CD4-positive, alpha-beta T cell treated with Interleukin-21 for 1 hour (primary cell): ENCODE measurements around the gene NRG3.

ENCODE experiments used
- DNase-seq: peaks from one replicate; pipeline ENCODE4 v3.0.0-alpha.2; 2020

The NRG3 gene

GRCh38 chr10:81885491-81885890 is 10.5 kb downstream of the NRG3 start:
- DNase-seq = no peak

DNA sequence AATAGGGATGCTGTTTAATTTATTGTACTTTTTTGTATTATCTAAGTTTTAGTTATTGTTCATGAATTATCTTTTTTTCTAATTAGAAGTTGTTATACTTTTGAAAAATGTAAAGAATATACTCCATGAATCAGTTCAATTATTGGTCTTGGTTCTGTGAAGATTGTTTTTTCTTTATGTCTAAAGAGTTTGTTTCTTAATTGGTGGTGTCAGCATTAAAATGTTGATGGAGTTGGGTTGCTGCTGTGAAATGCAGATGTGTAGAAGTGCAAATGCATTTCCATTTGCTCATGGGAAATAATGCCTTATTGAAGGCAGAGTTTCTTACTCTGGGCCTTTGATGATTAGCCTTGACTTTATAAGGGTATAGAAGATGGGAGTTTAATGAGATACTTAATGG is 11.9 kb downstream of the NRG3 start:
- DNase-seq = no peak

GRCh38 chr10:81889181-81889769 is 14.3 kb downstream of the NRG3 start:
- no peak for DNase-seq

GRCh38 chr10:81894616-81895015 is 19.6 kb downstream of the NRG3 start:
- no peak for DNase-seq

DNA sequence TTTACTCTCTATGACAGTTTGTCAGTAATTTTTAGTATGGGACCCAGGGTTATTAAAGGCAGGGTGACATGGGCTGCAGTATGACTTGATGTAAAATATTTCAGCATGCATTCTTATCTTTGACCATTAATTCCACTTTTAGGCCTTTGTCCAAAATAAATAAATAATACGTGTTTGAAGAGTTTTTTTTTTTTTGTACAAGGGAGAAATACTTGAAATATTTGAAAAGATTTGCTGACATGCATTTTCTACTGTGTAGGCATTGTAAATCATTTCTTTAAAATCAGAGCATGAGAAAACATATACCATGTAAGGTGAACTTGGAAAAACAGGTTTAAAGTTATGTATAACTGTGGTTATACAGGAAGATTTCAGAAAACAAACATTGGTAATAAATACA is 23.5 kb downstream of the NRG3 start:
- DNase-seq = no peak

GRCh38 chr10:81900989-81901388 is 26.0 kb downstream of the NRG3 start:
- no peak for DNase-seq

DNA sequence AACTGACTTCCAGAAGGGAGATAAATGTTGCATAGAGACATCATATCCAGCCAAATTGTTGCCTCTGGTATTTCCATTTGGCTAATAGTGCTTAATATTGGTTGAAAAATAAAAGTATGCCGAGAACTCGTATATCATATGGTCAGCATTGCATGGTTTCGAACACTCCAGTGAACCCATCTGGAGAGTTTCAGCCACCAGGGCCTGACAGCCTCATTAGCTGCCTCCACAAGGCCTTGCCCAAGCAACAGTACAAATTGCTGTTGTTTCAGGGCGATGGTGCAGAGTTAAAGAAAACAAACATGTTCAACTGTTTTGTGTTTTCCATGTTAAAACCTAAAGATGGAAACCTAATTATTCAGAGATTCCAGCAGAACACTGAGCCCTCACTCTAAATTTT is 28.5 kb downstream of the NRG3 start:
- DNase-seq = no peak

DNA sequence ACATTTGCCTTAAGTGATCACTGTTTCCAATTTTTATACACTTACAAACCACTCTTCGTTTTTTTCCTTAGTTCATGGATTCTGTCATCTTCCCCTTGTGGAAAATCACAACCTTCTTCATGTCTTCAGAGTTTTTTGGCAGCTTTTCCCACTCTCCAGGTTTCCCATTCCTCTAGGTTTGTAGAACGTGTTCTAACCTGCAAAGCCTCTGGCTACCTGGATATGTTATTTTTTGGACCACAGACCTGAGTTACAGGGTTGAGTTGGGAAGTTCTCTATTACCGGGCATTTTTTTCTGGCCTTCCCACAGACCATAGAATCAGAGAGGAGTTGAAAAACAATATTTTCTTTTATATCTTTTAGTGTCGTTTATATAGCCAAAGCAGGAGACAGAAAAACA is 30.2 kb downstream of the NRG3 start:
- no peak for DNase-seq

GRCh38 chr10:81909453-81909852 is 34.5 kb downstream of the NRG3 start:
- DNase-seq = no peak

GRCh38 chr10:81911328-81911727 is 36.3 kb downstream of the NRG3 start:
- DNase-seq = no peak

DNA sequence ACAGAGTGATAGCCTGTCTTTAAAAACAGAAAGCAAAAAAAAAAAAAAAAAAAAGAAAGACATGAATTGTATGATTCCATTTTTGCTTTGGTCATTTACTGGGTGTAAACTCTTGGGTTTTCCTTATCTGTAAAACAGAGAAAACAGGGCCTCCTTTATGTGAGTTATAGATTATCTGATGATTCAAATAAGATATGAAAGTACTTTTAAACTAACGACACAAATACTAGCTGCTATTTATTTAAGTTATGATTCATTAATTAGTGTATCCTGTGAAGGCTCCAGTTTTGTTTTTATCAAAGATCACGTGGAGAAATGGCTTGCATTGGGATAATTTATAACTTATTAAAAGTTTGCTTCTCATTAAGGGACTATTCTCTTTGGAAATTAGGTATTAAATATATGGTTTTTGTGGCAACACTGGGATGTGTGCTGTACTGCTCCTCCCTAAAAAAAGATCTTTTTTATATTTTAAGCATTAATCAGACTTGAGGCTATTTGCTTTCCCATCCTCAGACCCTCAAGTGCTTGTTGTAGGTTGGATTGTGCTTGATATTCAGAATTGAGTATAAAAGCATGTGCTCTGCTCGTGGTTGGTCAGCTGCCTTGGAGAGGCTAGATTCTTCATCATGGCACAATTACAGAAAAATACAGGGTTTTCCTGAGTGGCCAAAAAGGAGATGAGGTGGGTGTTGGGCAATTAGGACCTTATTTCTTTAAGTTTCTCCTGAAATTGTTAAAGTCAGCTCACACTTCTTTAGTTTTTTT is 39.9 kb downstream of the NRG3 start:
- no peak for DNase-seq

- no peak for DNase-seq
Observed at GRCh38 chr10:81915504-81915897, 40.5 kb downstream of the NRG3 start.

GRCh38 chr10:81917666-81918065 is 42.7 kb downstream of the NRG3 start:
- no peak for DNase-seq

DNA sequence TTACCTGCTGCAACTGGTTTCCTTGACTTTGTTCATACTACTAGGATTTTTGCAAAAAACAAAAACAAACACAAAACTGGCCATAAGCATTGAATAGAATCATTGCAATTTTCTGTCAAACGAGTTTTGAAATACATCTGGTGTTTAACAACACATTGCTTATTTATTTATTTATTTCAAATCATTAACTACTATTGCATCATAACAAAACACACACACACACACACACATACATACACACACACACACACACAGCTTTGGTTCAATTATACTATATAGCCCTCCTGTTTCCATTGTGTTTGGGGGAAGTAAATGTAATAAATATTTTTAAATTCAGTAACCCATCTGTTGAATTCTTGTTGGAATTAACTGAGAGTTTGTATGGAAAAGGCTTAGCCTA is 43.8 kb downstream of the NRG3 start:
- no peak for DNase-seq

DNA sequence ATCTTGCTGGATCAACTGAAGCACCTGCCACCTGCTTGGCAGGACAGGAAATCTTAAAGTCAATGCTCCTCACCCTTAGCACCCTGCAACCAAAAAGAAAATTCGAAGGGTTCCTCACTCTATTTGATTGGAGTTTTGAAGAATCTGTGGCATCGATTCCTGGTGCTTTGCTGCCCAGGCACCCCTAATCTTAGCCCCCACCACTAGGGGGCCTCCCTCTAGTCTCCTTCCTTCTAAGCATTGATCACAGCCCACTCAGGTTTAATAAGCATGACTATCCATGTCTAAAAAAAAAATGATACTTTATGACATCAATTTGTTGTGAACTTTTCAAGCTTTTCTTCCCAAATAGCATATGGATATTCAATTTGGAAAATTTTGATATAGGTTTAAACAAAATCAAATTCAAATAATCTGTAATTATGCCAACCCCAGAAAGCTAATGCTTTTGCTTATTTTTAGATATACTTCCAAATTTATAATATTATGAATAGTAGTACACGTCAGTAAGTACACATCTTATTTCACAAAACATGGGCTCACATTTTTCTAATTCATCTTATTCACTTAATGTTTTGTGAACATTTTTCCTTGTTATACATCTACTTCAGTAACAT is 45.3 kb downstream of the NRG3 start:
- no peak for DNase-seq

- no peak for DNase-seq
Observed at GRCh38 chr10:81928119-81928518, 53.1 kb downstream of the NRG3 start.

- no peak for DNase-seq
Observed at GRCh38 chr10:81943583-81943982, 68.6 kb downstream of the NRG3 start.

- DNase-seq = no peak
Observed at GRCh38 chr10:81944609-81945008, 69.6 kb downstream of the NRG3 start.

- no peak for DNase-seq
Observed at GRCh38 chr10:81949283-81949682, 74.3 kb downstream of the NRG3 start.

- DNase-seq = no peak
Observed at GRCh38 chr10:81950358-81950757, 75.4 kb downstream of the NRG3 start.

DNA sequence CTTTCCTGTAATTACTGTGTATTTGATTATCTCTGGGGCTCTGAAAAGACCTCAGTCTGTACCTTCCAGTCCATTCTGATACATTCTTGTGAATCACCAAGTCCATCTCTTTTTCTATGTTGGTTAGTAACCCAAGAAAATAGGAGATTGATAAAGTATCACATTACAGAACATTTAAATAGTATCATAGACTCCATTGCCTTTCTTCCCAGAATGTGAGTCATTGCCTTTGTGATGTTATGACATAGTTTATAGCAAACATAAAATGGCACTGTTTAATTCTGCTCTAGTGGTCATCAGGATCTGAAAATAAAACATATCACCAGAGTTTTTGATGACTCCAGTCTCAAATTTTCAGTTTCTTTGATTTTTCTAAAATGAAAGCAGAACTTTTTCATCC is 78.4 kb downstream of the NRG3 start:
- DNase-seq = no peak

GRCh38 chr10:81957976-81958375 is 83.0 kb downstream of the NRG3 start:
- DNase-seq = no peak

- DNase-seq = no peak
Observed at GRCh38 chr10:81959016-81959415, 84.0 kb downstream of the NRG3 start.

GRCh38 chr10:81961451-81962184 is 86.6 kb downstream of the NRG3 start:
- DNase-seq = no peak
